IMR-90 (cell line): ENCODE results near the gene NPS.

Source experiments
- BHLHE40 ChIP-seq: fragments of 150-350 bp; IDR thresholded peaks from 2 replicates; pipeline ENCODE4 v1.6.1; 2016; ENCODE audit warnings: mild to moderate bottlenecking, low read depth, low read length
- CEBPB ChIP-seq: IDR thresholded peaks from 2 replicates; pipeline ENCODE4 v1.6.1; 2012; ENCODE audit warnings: low read depth, low read length, improper control_type of control experiment
- FOS ChIP-seq: fragments of 150-350 bp; IDR thresholded peaks from 2 replicates; pipeline ENCODE4 v1.6.1; 2016; ENCODE audit warnings: low read depth, low read length
- MAFK ChIP-seq: IDR thresholded peaks from 2 replicates; pipeline ENCODE4 v1.6.1; 2012; ENCODE audit warnings: low read depth, low read length, improper control_type of control experiment
- MXI1 ChIP-seq: IDR thresholded peaks from 2 replicates; pipeline ENCODE4 v1.6.1; 2012; ENCODE audit warnings: low read depth, mild to moderate bottlenecking, low read length, moderate library complexity, borderline replicate concordance
- POLR2A ChIP-seq: IDR thresholded peaks from 2 replicates; pipeline ENCODE4 v1.6.1; 2012; ENCODE audit warnings: mild to moderate bottlenecking, low read depth, low read length
- RAD21 ChIP-seq: IDR thresholded peaks from 2 replicates; pipeline ENCODE4 v1.6.1; 2012; ENCODE audit warnings: low read length, improper control_type of control experiment
- RCOR1 ChIP-seq: IDR thresholded peaks from 2 replicates; pipeline ENCODE4 v1.6.1; 2012; ENCODE audit warnings: mild to moderate bottlenecking, low read length, improper control_type of control experiment; ENCODE audit not compliant: insufficient replicate concordance
- RFX5 ChIP-seq: IDR thresholded peaks from 2 replicates; pipeline ENCODE4 v1.8.0; 2012; ENCODE audit warnings: low read depth, mild to moderate bottlenecking, low read length, moderate library complexity
- SMC3 ChIP-seq: fragments of 150-350 bp; IDR thresholded peaks from 2 replicates; pipeline ENCODE4 v1.6.1; 2016; ENCODE audit warnings: low read depth, mild to moderate bottlenecking, antibody characterized with exemption, low read length, moderate library complexity
- TF ChIP-seq, protein P1 (sequence below): conservative IDR thresholded peaks from 2 replicates; pipeline ENCODE4 v1.5.1; 2012; ENCODE audit warnings: mild to moderate bottlenecking, low read depth, low read length, improper control_type of control experiment
- TF ChIP-seq, protein P2 (sequence below): fragments of 150-350 bp; IDR thresholded peaks from 2 replicates; pipeline ENCODE4 v1.6.1; 2017; ENCODE audit warnings: mild to moderate bottlenecking, antibody characterized with exemption, low read length, low read depth
- TF ChIP-seq, protein P3 (sequence below): fragments of 150-350 bp; IDR thresholded peaks from 2 replicates; pipeline ENCODE4 v1.6.1; 2016; ENCODE audit warnings: low read depth, mild to moderate bottlenecking, low read length, moderate library complexity, borderline replicate concordance

DNA sequence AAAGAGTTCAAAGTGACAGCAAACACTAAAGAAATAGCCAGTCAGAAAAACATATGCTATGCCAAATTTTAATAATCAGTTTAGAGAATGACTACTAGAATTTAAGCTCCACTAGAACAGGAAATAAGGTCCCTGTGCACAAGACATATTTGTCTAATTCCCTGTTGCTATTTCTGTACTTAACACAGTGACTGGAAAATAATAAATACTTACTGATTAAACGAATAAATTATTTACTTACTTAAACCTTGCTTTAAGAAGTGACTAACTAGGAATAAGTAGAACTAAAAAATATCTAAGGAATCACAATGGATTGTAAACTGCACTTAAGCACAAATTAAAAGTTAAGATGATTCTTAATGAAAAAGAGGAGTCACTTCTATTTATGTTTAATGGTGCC, 22.3 kb downstream of the NPS start:
- TF ChIP-seq, protein P1, sequence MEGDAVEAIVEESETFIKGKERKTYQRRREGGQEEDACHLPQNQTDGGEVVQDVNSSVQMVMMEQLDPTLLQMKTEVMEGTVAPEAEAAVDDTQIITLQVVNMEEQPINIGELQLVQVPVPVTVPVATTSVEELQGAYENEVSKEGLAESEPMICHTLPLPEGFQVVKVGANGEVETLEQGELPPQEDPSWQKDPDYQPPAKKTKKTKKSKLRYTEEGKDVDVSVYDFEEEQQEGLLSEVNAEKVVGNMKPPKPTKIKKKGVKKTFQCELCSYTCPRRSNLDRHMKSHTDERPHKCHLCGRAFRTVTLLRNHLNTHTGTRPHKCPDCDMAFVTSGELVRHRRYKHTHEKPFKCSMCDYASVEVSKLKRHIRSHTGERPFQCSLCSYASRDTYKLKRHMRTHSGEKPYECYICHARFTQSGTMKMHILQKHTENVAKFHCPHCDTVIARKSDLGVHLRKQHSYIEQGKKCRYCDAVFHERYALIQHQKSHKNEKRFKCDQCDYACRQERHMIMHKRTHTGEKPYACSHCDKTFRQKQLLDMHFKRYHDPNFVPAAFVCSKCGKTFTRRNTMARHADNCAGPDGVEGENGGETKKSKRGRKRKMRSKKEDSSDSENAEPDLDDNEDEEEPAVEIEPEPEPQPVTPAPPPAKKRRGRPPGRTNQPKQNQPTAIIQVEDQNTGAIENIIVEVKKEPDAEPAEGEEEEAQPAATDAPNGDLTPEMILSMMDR: no peak
- TF ChIP-seq, protein P2, sequence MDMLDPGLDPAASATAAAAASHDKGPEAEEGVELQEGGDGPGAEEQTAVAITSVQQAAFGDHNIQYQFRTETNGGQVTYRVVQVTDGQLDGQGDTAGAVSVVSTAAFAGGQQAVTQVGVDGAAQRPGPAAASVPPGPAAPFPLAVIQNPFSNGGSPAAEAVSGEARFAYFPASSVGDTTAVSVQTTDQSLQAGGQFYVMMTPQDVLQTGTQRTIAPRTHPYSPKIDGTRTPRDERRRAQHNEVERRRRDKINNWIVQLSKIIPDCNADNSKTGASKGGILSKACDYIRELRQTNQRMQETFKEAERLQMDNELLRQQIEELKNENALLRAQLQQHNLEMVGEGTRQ: no peak
- TF ChIP-seq POLR2A: no peak
- no peak for TF ChIP-seq FOS
- TF ChIP-seq RCOR1: no peak
- no peak for TF ChIP-seq MAFK
- no peak for TF ChIP-seq SMC3
- no peak for TF ChIP-seq BHLHE40
- TF ChIP-seq RAD21: no peak
- no peak for TF ChIP-seq CEBPB
- TF ChIP-seq, protein P3, sequence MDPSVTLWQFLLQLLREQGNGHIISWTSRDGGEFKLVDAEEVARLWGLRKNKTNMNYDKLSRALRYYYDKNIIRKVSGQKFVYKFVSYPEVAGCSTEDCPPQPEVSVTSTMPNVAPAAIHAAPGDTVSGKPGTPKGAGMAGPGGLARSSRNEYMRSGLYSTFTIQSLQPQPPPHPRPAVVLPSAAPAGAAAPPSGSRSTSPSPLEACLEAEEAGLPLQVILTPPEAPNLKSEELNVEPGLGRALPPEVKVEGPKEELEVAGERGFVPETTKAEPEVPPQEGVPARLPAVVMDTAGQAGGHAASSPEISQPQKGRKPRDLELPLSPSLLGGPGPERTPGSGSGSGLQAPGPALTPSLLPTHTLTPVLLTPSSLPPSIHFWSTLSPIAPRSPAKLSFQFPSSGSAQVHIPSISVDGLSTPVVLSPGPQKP: no peak
- TF ChIP-seq RFX5: no peak
- no peak for TF ChIP-seq MXI1
